Vagina (tissue), 2 donors: ENCODE data around the gene USP49.

ENCODE experiments used
- CTCF ChIP-seq, 3 experiments: fragments of 450-650 bp in 2 of 3; fragments of 200-600 bp in 1 of 3; sonication (generic) in 1 of 3; IDR thresholded peaks; one replicate each; pipeline ENCODE4 v1.5.1; 2017 to 2019; ENCODE audit warnings: antibody characterized with exemption in 3 of 3, mild to moderate bottlenecking in 2 of 3, moderate library complexity in 2 of 3
- POLR2A ChIP-seq, 2 donors: fragments of 450-650 bp; IDR thresholded peaks; one replicate each; pipeline ENCODE4 v1.6.1; 2017; ENCODE audit warnings: antibody characterized with exemption in 2 of 2, mild to moderate bottlenecking in 2 of 2, moderate library complexity in 2 of 2

- TF ChIP-seq POLR2A (IDR thresholded peaks at IDR 0.05) (no peak), CTCF (IDR thresholded peaks at IDR 0.05) (no peak)
Measured at GRCh38 chr6:41759106-41759904, 135.9 kb downstream of the USP49 start.
